ENCODE measurements around the gene NCAN.

DNA sequence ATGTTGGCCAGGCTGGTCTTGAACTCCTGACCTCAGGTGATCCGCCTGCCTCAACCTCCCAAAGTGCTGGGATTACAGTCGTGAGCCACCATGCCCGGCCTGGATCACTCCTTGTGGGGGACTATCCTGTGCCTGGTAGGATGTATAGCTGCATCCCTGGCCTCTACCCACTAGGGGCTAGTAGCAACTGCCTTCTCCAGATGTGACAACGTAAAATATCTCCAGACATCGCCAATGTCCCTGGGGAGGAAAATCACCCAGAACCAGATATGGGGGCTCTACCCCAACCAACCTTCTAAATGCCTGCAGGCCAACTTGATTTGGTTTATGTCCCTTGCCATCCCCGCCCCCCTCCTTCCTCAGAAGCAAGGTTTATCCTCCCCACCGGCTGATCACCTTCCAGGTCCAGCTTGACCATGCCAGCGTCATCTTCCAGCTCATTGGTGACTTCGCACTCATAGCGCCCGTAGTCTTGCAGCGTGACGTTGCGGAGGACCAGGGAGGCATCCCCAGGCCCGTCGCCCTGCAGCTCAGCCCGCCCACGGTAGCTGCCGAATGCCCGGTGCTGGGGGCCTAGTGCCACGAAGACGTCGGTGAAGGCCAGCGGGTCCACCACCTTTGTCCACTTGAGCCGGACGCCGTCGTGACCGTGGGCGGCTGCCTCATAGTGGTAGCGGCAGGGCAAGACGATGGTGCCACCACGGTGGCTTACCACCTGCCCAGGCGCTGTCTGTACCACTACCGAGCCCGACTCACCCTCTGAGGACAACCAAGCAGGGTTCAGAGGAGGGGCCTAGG lies 48.9 kb downstream of the NCAN start:
- TF ChIP-seq, protein P1, sequence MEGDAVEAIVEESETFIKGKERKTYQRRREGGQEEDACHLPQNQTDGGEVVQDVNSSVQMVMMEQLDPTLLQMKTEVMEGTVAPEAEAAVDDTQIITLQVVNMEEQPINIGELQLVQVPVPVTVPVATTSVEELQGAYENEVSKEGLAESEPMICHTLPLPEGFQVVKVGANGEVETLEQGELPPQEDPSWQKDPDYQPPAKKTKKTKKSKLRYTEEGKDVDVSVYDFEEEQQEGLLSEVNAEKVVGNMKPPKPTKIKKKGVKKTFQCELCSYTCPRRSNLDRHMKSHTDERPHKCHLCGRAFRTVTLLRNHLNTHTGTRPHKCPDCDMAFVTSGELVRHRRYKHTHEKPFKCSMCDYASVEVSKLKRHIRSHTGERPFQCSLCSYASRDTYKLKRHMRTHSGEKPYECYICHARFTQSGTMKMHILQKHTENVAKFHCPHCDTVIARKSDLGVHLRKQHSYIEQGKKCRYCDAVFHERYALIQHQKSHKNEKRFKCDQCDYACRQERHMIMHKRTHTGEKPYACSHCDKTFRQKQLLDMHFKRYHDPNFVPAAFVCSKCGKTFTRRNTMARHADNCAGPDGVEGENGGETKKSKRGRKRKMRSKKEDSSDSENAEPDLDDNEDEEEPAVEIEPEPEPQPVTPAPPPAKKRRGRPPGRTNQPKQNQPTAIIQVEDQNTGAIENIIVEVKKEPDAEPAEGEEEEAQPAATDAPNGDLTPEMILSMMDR (IDR thresholded peaks at IDR 0.05): no peak
- TF ChIP-seq POLR2A (IDR thresholded peaks at IDR 0.05): no peak
- TF ChIP-seq POLR2AphosphoS5 (IDR thresholded peaks at IDR 0.05): no peak
- no peak for TF ChIP-seq EP300 (IDR thresholded peaks at IDR 0.05)
